COLO829 (cell line): ENCODE results near the gene B3GAT1.
"Not testable (repeated sequence)": the region's sequence is repeated elsewhere in the genome, so short reads cannot be mapped to it uniquely, and the experiment has no call there.

ENCODE experiments used
- DNase-seq: peaks from one replicate; pipeline ENCODE4 v3.0.0; 2012; ENCODE audit warnings: low spot score

B3GAT1 gene

GRCh38 chr11:134355136-134355535, 56.9 kb downstream of the B3GAT1 start:
- DNase-seq = no peak

GRCh38 chr11:134352111-134352510, 59.9 kb downstream of the B3GAT1 start:
- no peak for DNase-seq

GRCh38 chr11:134350381-134350780, 61.7 kb downstream of the B3GAT1 start:
- no peak for DNase-seq

GRCh38 chr11:134349802-134350355, 62.2 kb downstream of the B3GAT1 start:
- no peak for DNase-seq

GRCh38 chr11:134349109-134349801, 62.8 kb downstream of the B3GAT1 start:
- no peak for DNase-seq

GRCh38 chr11:134347441-134347840, 64.6 kb downstream of the B3GAT1 start:
- no peak for DNase-seq

GRCh38 chr11:134346976-134347350, 65.1 kb downstream of the B3GAT1 start:
- DNase-seq = no peak

- no peak for DNase-seq
These were observed 65.7 kb downstream of the B3GAT1 start for GRCh38 chr11:134346101-134346975.

- no peak for DNase-seq
These were observed 66.8 kb downstream of the B3GAT1 start for GRCh38 chr11:134345237-134345550.

- DNase-seq = not testable (repeated sequence)
These were observed 67.4 kb downstream of the B3GAT1 start for GRCh38 chr11:134344497-134345236.

- DNase-seq = no peak
These were observed 68.4 kb downstream of the B3GAT1 start for GRCh38 chr11:134343646-134344045.

- no peak for DNase-seq
These were observed 69.3 kb downstream of the B3GAT1 start for GRCh38 chr11:134342572-134343340.

- DNase-seq = no peak
These were observed 70.1 kb downstream of the B3GAT1 start for GRCh38 chr11:134341805-134342571.

GRCh38 chr11:134340354-134340964, 71.6 kb downstream of the B3GAT1 start:
- no peak for DNase-seq

GRCh38 chr11:134339756-134340155, 72.3 kb downstream of the B3GAT1 start:
- DNase-seq = no peak

- no peak for DNase-seq
These were observed 73.4 kb downstream of the B3GAT1 start for GRCh38 chr11:134338654-134339053.

GRCh38 chr11:134338068-134338467, 74.0 kb downstream of the B3GAT1 start:
- DNase-seq = no peak

GRCh38 chr11:134337051-134337450, 75.0 kb downstream of the B3GAT1 start:
- DNase-seq = no peak

GRCh38 chr11:134334796-134335571, 77.1 kb downstream of the B3GAT1 start:
- DNase-seq = no peak

- DNase-seq = peak; percentile 45
These were observed 78.1 kb downstream of the B3GAT1 start for GRCh38 chr11:134333946-134334345.
